Measurements from ENCODE around the gene NOSTRIN. TPM values are rescaled to one million over a fixed set of nuclear protein-coding genes. Genes with fewer than 3 reads are reported as not detected.
A peak's percentile ranks its signal among the peaks of the same experiment; 100 is the strongest.

NOSTRIN gene
- total and polyA plus RNA-seq, 3 experiments from 2014 or later: not detected

DNA sequence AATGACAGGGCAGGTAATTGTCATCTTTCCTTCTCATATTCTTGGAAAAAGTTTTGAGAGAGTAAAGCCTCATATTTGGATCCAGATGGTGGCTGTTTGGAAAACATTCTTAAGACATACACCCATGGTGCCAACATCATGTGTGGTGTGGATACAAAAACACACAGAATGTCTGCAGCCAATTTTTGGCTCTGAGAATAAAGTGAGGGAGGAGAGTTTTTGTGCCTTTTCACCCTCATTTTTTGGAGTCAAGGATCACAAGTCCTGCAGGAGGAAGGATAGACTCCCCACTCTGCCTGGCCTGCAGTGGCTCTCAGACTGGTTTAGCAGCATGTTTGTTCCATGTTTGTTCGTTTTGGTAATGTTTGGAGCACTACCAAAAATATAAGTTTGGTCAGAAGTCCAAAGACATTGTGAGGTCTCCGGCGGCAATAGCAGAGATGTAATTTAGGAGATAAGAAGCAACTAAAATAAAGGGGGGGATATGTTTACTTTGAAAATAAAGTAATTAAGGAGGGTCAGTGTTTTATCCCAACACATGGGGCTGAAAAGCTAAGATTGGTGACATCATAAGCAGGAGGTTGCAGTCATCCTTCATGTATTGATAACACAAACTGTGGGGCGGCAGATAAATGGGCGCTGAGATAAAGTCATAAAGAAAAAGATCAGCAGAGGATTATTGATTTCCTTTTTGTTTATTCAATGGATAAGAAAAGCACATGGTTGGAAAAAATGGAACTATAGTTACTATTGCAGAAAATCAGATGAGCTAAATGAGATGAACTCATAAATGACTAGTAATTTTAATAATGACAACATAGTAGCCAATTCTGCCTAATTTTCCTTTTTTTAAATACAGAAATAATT, 655 bp downstream of the NOSTRIN start:
- Mint-ChIP-seq H3K4me3 (no peak overlapping the region), H3K9me3 (no peaks in the 10 kb centered on the region), H3K27me3 (peaks cover 3 to 11% of the 10 kb centered on the region in 2 donors), H3K27ac (no peak overlapping the region), H3K36me3 (no peaks in the 10 kb centered on the region), H3K4me1 (no peaks in the 10 kb centered on the region)
- CTCF ChIA-PET: no interaction called here
- H3K27me3 ChIP-seq (ENCODE audit: insufficient read depth, low read length, poor library complexity, severe bottlenecking): no peaks in the 10 kb centered on the region
- H3K4me1 ChIP-seq (ENCODE audit: insufficient read depth, low read length): no peaks in the 10 kb centered on the region
- POLR2A ChIA-PET: no interaction called here
- peak overlapping the region; percentile 55 for H3K27ac ChIP-seq (ENCODE audit: low read depth, low read length)
- H3K4me3 ChIP-seq (ENCODE audit: low read length): no peak overlapping the region
- DNase-seq: no peak
- no peaks in the 10 kb centered on the region for H3K36me3 ChIP-seq (ENCODE audit: insufficient read depth, low read length)
- H3K9me3 ChIP-seq (ENCODE audit: low read length): no peaks in the 10 kb centered on the region

GRCh38 chr2:168804214-168804613, 1.8 kb downstream of the NOSTRIN start:
- H3K27me3 Mint-ChIP-seq: peaks cover 3 to 6% of the 10 kb centered on the region in 2 donors
- H3K4me1 ChIP-seq (ENCODE audit: insufficient read depth, low read length): no peaks in the 10 kb centered on the region
- POLR2A ChIA-PET: no interaction called here
- no peaks in the 10 kb centered on the region for H3K9me3 Mint-ChIP-seq
- H3K27ac ChIP-seq (ENCODE audit: low read depth, low read length): peak overlapping the region; percentile 55
- H3K4me3 Mint-ChIP-seq: no peak overlapping the region
- H3K27ac Mint-ChIP-seq: no peak overlapping the region
- no peaks in the 10 kb centered on the region for H3K36me3 Mint-ChIP-seq
- no peak overlapping the region for H3K4me3 ChIP-seq (ENCODE audit: low read length)
- DNase-seq: no peak
- H3K4me1 Mint-ChIP-seq: no peaks in the 10 kb centered on the region
- no peaks in the 10 kb centered on the region for H3K9me3 ChIP-seq (ENCODE audit: low read length)
- CTCF ChIA-PET: no interaction called here
- H3K36me3 ChIP-seq (ENCODE audit: insufficient read depth, low read length): no peaks in the 10 kb centered on the region
- no peaks in the 10 kb centered on the region for H3K27me3 ChIP-seq (ENCODE audit: insufficient read depth, low read length, poor library complexity, severe bottlenecking)

GRCh38 chr2:168805615-168806014, 3.2 kb downstream of the NOSTRIN start:
- H3K4me1 Mint-ChIP-seq: no peaks in the 10 kb centered on the region
- H3K9me3 ChIP-seq (ENCODE audit: low read length): no peaks in the 10 kb centered on the region
- no peaks in the 10 kb centered on the region for H3K36me3 Mint-ChIP-seq
- H3K4me3 ChIP-seq (ENCODE audit: low read length): no peak overlapping the region
- no peaks in the 10 kb centered on the region for H3K4me1 ChIP-seq (ENCODE audit: insufficient read depth, low read length)
- no peaks in the 10 kb centered on the region for H3K27me3 ChIP-seq (ENCODE audit: insufficient read depth, low read length, poor library complexity, severe bottlenecking)
- H3K27me3 Mint-ChIP-seq: no peaks in the 10 kb centered on the region
- CTCF ChIA-PET: no interaction called here
- H3K9me3 Mint-ChIP-seq: no peaks in the 10 kb centered on the region
- H3K4me3 Mint-ChIP-seq: no peak overlapping the region
- no peak for DNase-seq
- no peak overlapping the region for H3K27ac ChIP-seq (ENCODE audit: low read depth, low read length)
- POLR2A ChIA-PET: no interaction called here
- no peak overlapping the region for H3K27ac Mint-ChIP-seq
- H3K36me3 ChIP-seq (ENCODE audit: insufficient read depth, low read length): no peaks in the 10 kb centered on the region

GRCh38 chr2:168809537-168809936, 7.1 kb downstream of the NOSTRIN start:
- Histone ChIP-seq H3K4me3 (ENCODE audit: low read length) (no peak overlapping the region), H3K9me3 (ENCODE audit: low read length) (no peaks in the 10 kb centered on the region), H3K27ac (ENCODE audit: low read depth, low read length) (no peak overlapping the region), H3K36me3 (ENCODE audit: insufficient read depth, low read length) (no peaks in the 10 kb centered on the region), H3K27me3 (ENCODE audit: insufficient read depth, low read length, poor library complexity, severe bottlenecking) (no peaks in the 10 kb centered on the region), H3K4me1 (ENCODE audit: insufficient read depth, low read length) (no peaks in the 10 kb centered on the region)
- Mint-ChIP-seq H3K27ac (no peak overlapping the region), H3K36me3 (no peaks in the 10 kb centered on the region), H3K9me3 (no peaks in the 10 kb centered on the region), H3K4me1 (no peaks in the 10 kb centered on the region), H3K4me3 (no peak overlapping the region), H3K27me3 (no peaks in the 10 kb centered on the region)
- no peak for DNase-seq
- ChIA-PET POLR2A (no interaction called here), CTCF (no interaction called here)

- DNase-seq: no peak
- ChIA-PET CTCF (no interaction called here), POLR2A (no interaction called here)
- Mint-ChIP-seq H3K9me3 (no peaks in the 10 kb centered on the region), H3K27ac (no peak overlapping the region), H3K4me3 (no peak overlapping the region), H3K36me3 (no peaks in the 10 kb centered on the region), H3K27me3 (no peaks in the 10 kb centered on the region), H3K4me1 (no peaks in the 10 kb centered on the region)
- Histone ChIP-seq H3K4me3 (ENCODE audit: low read length) (no peak overlapping the region), H3K4me1 (ENCODE audit: insufficient read depth, low read length) (no peaks in the 10 kb centered on the region), H3K9me3 (ENCODE audit: low read length) (no peaks in the 10 kb centered on the region), H3K27ac (ENCODE audit: low read depth, low read length) (no peak overlapping the region), H3K27me3 (ENCODE audit: insufficient read depth, low read length, poor library complexity, severe bottlenecking) (no peaks in the 10 kb centered on the region), H3K36me3 (ENCODE audit: insufficient read depth, low read length) (no peaks in the 10 kb centered on the region)
Observed at GRCh38 chr2:168810235-168810634, 7.8 kb downstream of the NOSTRIN start.

- CTCF ChIA-PET: no interaction called here
Observed at GRCh38 chr2:168811696-168812095, 9.3 kb downstream of the NOSTRIN start.

DNA sequence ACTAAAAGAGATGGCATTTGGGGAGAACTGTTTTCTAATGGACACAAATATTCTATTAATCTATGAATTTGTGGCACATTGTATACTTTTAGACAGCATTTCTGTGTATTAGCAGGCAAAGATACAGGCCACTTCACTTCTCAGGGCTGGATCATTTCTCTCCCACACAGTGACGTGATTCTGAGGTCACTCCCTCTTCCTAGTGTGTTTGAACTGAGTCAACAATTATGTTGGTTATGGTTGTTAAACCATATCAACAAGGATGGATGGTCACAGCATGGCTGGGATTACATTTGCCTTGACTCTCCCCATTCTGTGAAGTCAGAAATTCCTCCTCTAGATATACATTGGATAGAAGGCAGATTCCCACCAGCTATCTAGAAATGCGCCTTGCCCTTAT, 11.6 kb downstream of the NOSTRIN start:
- Mint-ChIP-seq H3K4me3 (no peak overlapping the region), H3K4me1 (no peaks in the 10 kb centered on the region), H3K27ac (no peak overlapping the region), H3K9me3 (no peaks in the 10 kb centered on the region), H3K27me3 (peaks cover 0 to under 1% of the 10 kb centered on the region in 2 donors), H3K36me3 (no peaks in the 10 kb centered on the region)
- ChIA-PET CTCF (no interaction called here), POLR2A (no interaction called here)
- Histone ChIP-seq H3K27ac (ENCODE audit: low read depth, low read length) (no peak overlapping the region), H3K36me3 (ENCODE audit: insufficient read depth, low read length) (no peaks in the 10 kb centered on the region), H3K9me3 (ENCODE audit: low read length) (no peaks in the 10 kb centered on the region), H3K4me1 (ENCODE audit: insufficient read depth, low read length) (no peaks in the 10 kb centered on the region), H3K27me3 (ENCODE audit: insufficient read depth, low read length, poor library complexity, severe bottlenecking) (no peaks in the 10 kb centered on the region), H3K4me3 (ENCODE audit: low read length) (no peak overlapping the region)
- no peak for DNase-seq

More at GRCh38 chr2:168811696-168812095, 9.3 kb downstream of the NOSTRIN start:
- Histone ChIP-seq H3K4me3 (ENCODE audit: low read length) (no peak overlapping the region), H3K36me3 (ENCODE audit: insufficient read depth, low read length) (no peaks in the 10 kb centered on the region), H3K4me1 (ENCODE audit: insufficient read depth, low read length) (no peaks in the 10 kb centered on the region), H3K9me3 (ENCODE audit: low read length) (no peaks in the 10 kb centered on the region), H3K27me3 (ENCODE audit: insufficient read depth, low read length, poor library complexity, severe bottlenecking) (no peaks in the 10 kb centered on the region), H3K27ac (ENCODE audit: low read depth, low read length) (no peak overlapping the region)
- Mint-ChIP-seq H3K4me3 (no peak overlapping the region), H3K27me3 (no peaks in the 10 kb centered on the region), H3K4me1 (no peaks in the 10 kb centered on the region), H3K27ac (no peak overlapping the region), H3K36me3 (no peaks in the 10 kb centered on the region), H3K9me3 (no peaks in the 10 kb centered on the region)
- DNase-seq: no peak
- POLR2A ChIA-PET: no interaction called here

GRCh38 chr2:168814939-168815907, 12.8 kb downstream of the NOSTRIN start:
- no peak for DNase-seq
- H3K4me1 ChIP-seq (ENCODE audit: insufficient read depth, low read length): no peaks in the 10 kb centered on the region
- CTCF ChIA-PET: no interaction called here
- no peaks in the 10 kb centered on the region for H3K36me3 Mint-ChIP-seq
- peaks cover 3 to 4% of the 10 kb centered on the region in 2 donors for H3K27me3 Mint-ChIP-seq
- no peaks in the 10 kb centered on the region for H3K4me1 Mint-ChIP-seq
- no peak overlapping the region for H3K4me3 ChIP-seq (ENCODE audit: low read length)
- POLR2A ChIA-PET: no interaction called here
- H3K9me3 ChIP-seq (ENCODE audit: low read length): no peaks in the 10 kb centered on the region
- H3K9me3 Mint-ChIP-seq: no peaks in the 10 kb centered on the region
- H3K27ac ChIP-seq (ENCODE audit: low read depth, low read length): no peak overlapping the region
- H3K27ac Mint-ChIP-seq: no peak overlapping the region
- H3K4me3 Mint-ChIP-seq: no peak overlapping the region
- H3K27me3 ChIP-seq (ENCODE audit: insufficient read depth, low read length, poor library complexity, severe bottlenecking): no peaks in the 10 kb centered on the region
- no peaks in the 10 kb centered on the region for H3K36me3 ChIP-seq (ENCODE audit: insufficient read depth, low read length)
